Measurements from ENCODE around the gene MT1H. TPM values are rescaled to one million over a fixed set of nuclear protein-coding genes. Genes with fewer than 3 reads are reported as not detected.

The MT1H gene
- total and polyA plus RNA-seq, 2 of the 13 experiments (the other 11 are each of a cell fraction or from before 2014, with no cell fraction given), result 0.60 TPM; not detected in 1

DNA sequence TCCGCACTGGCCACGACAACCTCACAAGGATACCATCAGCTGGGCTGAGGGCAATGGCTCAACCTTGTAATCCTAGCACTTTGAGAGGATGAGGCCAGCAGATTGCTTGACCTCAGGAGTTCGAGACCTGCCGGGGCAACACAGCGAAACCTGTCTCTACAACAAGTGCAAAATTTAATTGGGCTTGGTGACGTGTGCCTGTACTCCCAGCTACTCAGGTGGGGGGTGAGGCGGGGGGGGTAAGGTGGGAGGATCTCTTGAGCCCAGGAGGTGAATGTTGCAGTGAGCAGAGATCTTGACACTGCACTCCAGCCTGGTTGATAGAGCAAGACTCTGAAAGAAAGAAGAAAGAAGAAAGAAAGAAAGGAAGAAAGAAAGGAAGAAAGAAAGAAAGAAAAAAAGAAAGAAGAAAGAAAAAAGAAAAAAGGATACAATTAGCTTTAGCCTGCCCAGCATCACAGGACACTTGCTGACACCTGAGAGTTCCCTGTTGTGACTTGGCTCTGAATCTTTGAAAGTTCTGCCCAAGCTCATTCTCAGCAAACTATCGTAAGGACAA, 49.2 kb upstream of the MT1H start:
- DNase-seq (ENCODE audit: low spot score), result no peak
- CTCF ChIA-PET (ENCODE audit: low intra/inter-chr PET ratio, low total read pairs), result no interaction called here
- no peak for FAIRE-seq
- Histone ChIP-seq H3K4me1 (ENCODE audit: insufficient read depth, low read length) (peaks cover 32% of the 10 kb centered on the region), H3K27ac (ENCODE audit: extremely low read length, insufficient read depth, low read length) (no peak overlapping the region), H3K4me3 (replicated peaks in 1 of 3; ENCODE audit: insufficient read depth in 1 of 3, low read depth in 2 of 3, low read length in 3 of 3) (no peak overlapping the region), H3K9ac (ENCODE audit: insufficient read depth, low read depth, low read length) (no peak overlapping the region), H4K20me1 (ENCODE audit: insufficient read depth, low read length) (no peaks in the 10 kb centered on the region), H3K9me3 (ENCODE audit: low read length) (no peaks in the 10 kb centered on the region), H3K27me3 (ENCODE audit: control insufficient read depth in 1 of 2, insufficient read depth in 2 of 2, low read length in 2 of 2) (peaks cover 11 to 46% of the 10 kb centered on the region in 2 experiments; a peak in 4 of 5 replicates), H3K4me2 (ENCODE audit: low read depth, low read length) (no peak overlapping the region), H3K79me2 (ENCODE audit: insufficient read depth, low read length) (no peaks in the 10 kb centered on the region), H3K36me3 (replicated peaks in 1 of 2; ENCODE audit: control insufficient read depth in 1 of 2, insufficient read depth in 2 of 2, low read length in 2 of 2) (no peaks in the 10 kb centered on the region), H2AFZ (ENCODE audit: low read length) (no peak overlapping the region)
- 60% methylated on average over 8 of the region's 8 CpGs for WGBS (ENCODE audit: low lambda C conversion rate)
- POLR2A ChIA-PET, result no interaction called here
- intact Hi-C loops (cut with micrococcal nuclease; ENCODE audit: unreplicated experiment), result no loop called here
- in situ Hi-C loops (cut with HindIII; ENCODE audit: extremely low pct_ligation_motif_present, low pct_unique_long_range_greater_than_20kb), result no loop called here
- BruUV-seq (replicated peaks), result no TSS peak
- ATAC-seq, result no peak
- TF ChIP-seq GATA4 (IDR thresholded peaks at IDR 0.05; ENCODE audit: borderline replicate concordance, low read depth), result no peak
- no peak for TF ChIP-seq BRCA1 (CRISPR knock-in tag; IDR thresholded peaks at IDR 0.05)
- TF ChIP-seq, protein P1, sequence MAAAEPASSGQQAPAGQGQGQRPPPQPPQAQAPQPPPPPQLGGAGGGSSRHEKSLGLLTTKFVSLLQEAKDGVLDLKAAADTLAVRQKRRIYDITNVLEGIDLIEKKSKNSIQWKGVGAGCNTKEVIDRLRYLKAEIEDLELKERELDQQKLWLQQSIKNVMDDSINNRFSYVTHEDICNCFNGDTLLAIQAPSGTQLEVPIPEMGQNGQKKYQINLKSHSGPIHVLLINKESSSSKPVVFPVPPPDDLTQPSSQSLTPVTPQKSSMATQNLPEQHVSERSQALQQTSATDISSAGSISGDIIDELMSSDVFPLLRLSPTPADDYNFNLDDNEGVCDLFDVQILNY (CRISPR knock-in tag; conservative IDR thresholded peaks at IDR 0.05), result no peak
- TF ChIP-seq GZF1 (CRISPR knock-in tag; IDR thresholded peaks at IDR 0.05), result no peak
- TF ChIP-seq ZSCAN30 (CRISPR knock-in tag; IDR thresholded peaks at IDR 0.05), result no peak
- no peak for TF ChIP-seq KMT2A (CRISPR knock-in tag; IDR thresholded peaks at IDR 0.05)
- no peak for TF ChIP-seq ZBTB3 (CRISPR knock-in tag; IDR thresholded peaks at IDR 0.05; ENCODE audit: borderline replicate concordance, low read depth)
- TF ChIP-seq NRL (CRISPR knock-in tag; IDR thresholded peaks at IDR 0.05; ENCODE audit: borderline replicate concordance), result no peak

All from HepG2 (cell line).